Neutrophil (primary cell): ENCODE results near the gene GPR15.

Experiments
- H3K27ac ChIP-seq: fragments of 200-600 bp; sonication (generic); 2 replicates; pipeline ENCODE4 v1.5.1; 2016; ENCODE audit warnings: mild to moderate bottlenecking, moderate library complexity
- H3K27me3 ChIP-seq: fragments of 200-600 bp; sonication (generic); 2 replicates; pipeline ENCODE4 v1.6.0; 2016; ENCODE audit warnings: mild to moderate bottlenecking
- H3K36me3 ChIP-seq: fragments of 200-600 bp; sonication (generic); 2 replicates; pipeline ENCODE4 v1.5.1; 2017
- H3K4me1 ChIP-seq, 2 experiments: fragments of 200-600 bp in 1 of 2; sonication (generic) in 1 of 2; 1 replicate in 1 of 2; 2 replicates in 1 of 2; pipeline versions ENCODE4 v1.5.1 to v1.6.1; 2013 to 2016; ENCODE audit warnings: low read depth in 1 of 2, low read length in 1 of 2, mild to moderate bottlenecking in 1 of 2, moderate library complexity in 1 of 2; ENCODE audit not compliant: control insufficient read depth in 1 of 2, insufficient read depth in 1 of 2
- H3K4me3 ChIP-seq, 2 experiments: fragments of 200-600 bp in 1 of 2; sonication (generic) in 1 of 2; 1 replicate in 1 of 2; 2 replicates in 1 of 2; pipeline ENCODE4 v1.5.1; 2013 to 2016; ENCODE audit warnings: low read depth in 1 of 2, low read length in 1 of 2, mild to moderate bottlenecking in 1 of 2, moderate library complexity in 1 of 2
- H3K9me3 ChIP-seq: fragments of 200-600 bp; sonication (generic); 2 replicates; pipeline ENCODE4 v1.5.1; 2016
- CTCF ChIP-seq: fragments of 200-600 bp; sonication (generic); IDR thresholded peaks from 2 replicates; pipeline ENCODE4 v1.5.1; 2016; ENCODE audit warnings: antibody characterized with exemption

The GPR15 gene

GRCh38 chr3:98501270-98501669 lies 30.5 kb upstream of the GPR15 start:
- no peak overlapping the region for H3K4me3 ChIP-seq
- TF ChIP-seq CTCF = no peak
- no peaks in the 10 kb centered on the region for H3K9me3 ChIP-seq
- no peaks in the 10 kb centered on the region for H3K36me3 ChIP-seq
- no peaks in the 10 kb centered on the region for H3K27me3 ChIP-seq
- no peak overlapping the region for H3K27ac ChIP-seq
- H3K4me1 ChIP-seq = no peaks in the 10 kb centered on the region

GRCh38 chr3:98501863-98502576 lies 29.8 kb upstream of the GPR15 start:
- no peak for TF ChIP-seq CTCF
- H3K36me3 ChIP-seq = no peaks in the 10 kb centered on the region
- no peak overlapping the region for H3K4me3 ChIP-seq
- no peak overlapping the region for H3K27ac ChIP-seq
- H3K4me1 ChIP-seq = no peaks in the 10 kb centered on the region
- no peaks in the 10 kb centered on the region for H3K27me3 ChIP-seq
- no peaks in the 10 kb centered on the region for H3K9me3 ChIP-seq

- H3K4me3 ChIP-seq = no peak overlapping the region
- no peak overlapping the region for H3K27ac ChIP-seq
- H3K27me3 ChIP-seq = no peaks in the 10 kb centered on the region
- H3K36me3 ChIP-seq = no peaks in the 10 kb centered on the region
- no peak for TF ChIP-seq CTCF
- H3K4me1 ChIP-seq = no peaks in the 10 kb centered on the region
- H3K9me3 ChIP-seq = no peaks in the 10 kb centered on the region
These were observed 27.2 kb upstream of the GPR15 start for GRCh38 chr3:98504539-98504938.

- Histone ChIP-seq H3K27me3 (no peaks in the 10 kb centered on the region), H3K4me1 (no peaks in the 10 kb centered on the region), H3K4me3 (no peak overlapping the region), H3K27ac (no peak overlapping the region), H3K36me3 (peaks cover 25% of the 10 kb centered on the region), H3K9me3 (no peaks in the 10 kb centered on the region)
- no peak for TF ChIP-seq CTCF
These were observed 23.2 kb upstream of the GPR15 start for GRCh38 chr3:98508582-98508981.

- H3K36me3 ChIP-seq = peaks cover 45% of the 10 kb centered on the region
- H3K27me3 ChIP-seq = no peaks in the 10 kb centered on the region
- TF ChIP-seq CTCF = no peak
- H3K27ac ChIP-seq = no peak overlapping the region
- H3K4me3 ChIP-seq = no peak overlapping the region
- H3K9me3 ChIP-seq = no peaks in the 10 kb centered on the region
- H3K4me1 ChIP-seq = no peaks in the 10 kb centered on the region
These were observed 19.2 kb upstream of the GPR15 start for GRCh38 chr3:98512576-98512975.
